HG03520 (cell line): ENCODE measurements around the gene CCDC142.
A peak's percentile ranks its signal among the peaks of the same experiment; 100 is the strongest.
"Not testable (repeated sequence)": the region's sequence is repeated elsewhere in the genome, so short reads cannot be mapped to it uniquely, and the experiment has no call there.

Experiments used
- ATAC-seq: cut with Tn5 transposase; IDR thresholded peaks from one replicate; pipeline ENCODE4 v1.9.1; 2021; ENCODE audit warnings: mild to moderate bottlenecking, moderate library complexity; ENCODE audit not compliant: unreplicated experiment

Gene CCDC142

DNA sequence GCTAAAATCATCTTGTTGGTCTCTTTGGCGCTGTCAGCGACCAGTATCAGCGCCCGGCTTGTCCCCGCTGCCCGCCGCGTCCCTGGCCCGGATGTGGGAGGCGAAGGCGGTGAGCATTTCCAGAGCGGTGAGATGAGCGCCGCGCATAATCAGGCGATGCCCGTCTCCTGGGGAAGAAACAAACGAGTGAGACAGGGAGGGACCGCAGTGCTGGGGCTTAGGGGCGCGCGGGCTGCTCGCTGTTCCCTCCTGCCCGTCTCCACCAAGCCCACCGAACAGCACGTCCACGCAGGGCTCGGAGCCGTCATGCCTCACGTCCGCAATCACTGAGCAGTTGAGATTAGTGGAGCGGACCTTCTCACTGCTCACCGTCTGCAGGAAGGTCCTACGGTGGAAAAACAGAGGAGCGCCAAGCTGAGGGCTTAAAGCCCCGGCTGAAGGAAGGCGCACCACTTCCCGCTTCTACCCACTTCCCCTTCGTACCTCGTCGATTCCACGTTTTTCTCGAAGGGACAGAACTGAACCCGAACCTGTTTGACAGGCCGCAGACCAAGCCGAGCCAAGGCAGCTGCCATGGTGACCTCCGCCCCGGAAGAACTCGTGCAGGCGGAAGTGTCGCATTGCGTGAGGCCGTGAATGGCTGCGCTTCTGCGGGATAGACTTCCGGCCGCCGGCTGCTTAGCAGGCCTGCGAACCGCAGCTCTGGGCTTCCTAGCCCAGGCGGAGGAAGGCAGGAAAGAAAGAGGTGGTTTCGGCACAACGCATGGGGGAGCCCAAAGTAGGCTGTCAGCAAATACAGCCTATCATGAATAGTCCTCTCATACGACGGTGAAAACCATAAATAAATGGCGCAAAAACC is 10.5 kb downstream of the CCDC142 start, which contains the start of gene MRPL53:
TSS of gene MRPL53 (minus strand) at position 595 of the 859 bp plus-strand sequence. CDS start at position 575, 20 bp downstream.
- peak; percentile 61 for ATAC-seq

DNA sequence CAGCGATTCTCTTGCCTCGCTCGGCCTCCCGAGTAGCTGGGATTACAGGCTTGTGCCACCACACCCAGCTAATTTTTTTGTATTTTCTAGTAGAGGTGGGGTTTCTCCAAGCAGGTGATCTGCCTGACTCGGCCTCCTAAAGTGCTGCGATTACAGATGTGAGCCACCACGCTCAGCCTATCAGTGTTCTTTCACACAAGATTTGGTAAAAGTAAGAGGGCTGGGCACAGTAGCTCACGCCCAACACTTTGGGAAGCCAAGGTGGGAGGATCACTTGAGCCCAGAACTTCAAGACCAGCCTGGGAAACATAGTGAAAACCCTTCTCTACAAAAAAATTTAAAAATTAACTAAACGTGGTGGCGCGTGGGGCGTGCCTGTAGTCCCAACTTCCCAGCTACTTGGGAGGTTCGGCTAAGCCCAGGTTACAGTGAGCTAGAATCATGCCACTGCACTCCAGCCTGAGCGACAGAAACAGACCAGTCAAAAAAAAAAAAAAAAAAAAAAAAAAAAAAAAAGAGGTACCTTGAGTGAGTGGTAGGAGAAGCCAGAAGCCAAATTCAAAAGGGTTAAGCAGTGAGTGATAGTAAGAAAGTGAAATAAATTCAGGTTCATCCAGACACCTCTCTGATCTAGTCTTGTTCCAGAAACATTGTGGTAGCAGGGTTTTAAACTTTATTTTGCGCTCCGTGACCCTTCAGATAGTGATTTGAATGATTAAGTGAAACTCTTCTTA is 11.3 kb downstream of the CCDC142 start:
- ATAC-seq: no peak

DNA sequence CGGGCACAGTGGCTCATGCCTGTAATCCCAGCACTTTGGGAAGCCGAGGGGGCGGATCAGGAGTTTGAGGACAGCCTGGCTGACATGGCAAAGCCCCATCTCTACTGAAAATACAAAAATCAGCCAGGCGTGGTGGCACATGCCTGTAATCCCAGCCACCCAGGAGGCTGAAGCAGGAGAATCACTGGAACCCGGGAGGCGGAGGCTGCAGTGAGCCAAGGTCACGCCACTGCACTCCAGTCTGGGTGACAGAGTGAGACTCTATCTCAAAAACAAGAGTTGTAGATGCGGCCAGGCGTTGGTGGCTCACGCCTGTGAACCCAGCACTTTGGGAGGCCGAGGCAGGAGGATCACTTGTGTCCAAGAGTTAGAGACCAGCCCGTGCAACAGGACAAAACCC is 12.1 kb downstream of the CCDC142 start:
- not testable (repeated sequence) for ATAC-seq

DNA sequence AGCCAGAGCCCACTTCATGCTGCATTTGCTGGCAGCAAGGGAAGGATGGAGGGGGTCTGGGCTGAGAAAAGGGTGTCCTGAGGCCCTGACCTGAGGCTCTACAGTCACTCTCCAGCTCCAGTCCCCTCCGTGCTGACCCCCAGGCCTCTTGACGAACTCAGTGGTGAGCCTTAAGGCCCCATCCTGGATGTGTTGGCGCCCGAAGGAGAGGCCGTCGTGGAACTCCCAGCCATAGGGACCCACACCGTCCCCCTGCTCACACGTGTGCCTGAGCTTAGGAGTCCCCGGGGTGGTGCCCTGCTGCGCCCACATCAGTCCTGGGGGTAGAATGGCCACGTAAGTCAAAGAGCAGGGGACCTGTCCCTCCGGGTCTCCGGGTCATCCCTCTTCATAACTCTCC is 18.4 kb downstream of the CCDC142 start:
- ATAC-seq: no peak

DNA sequence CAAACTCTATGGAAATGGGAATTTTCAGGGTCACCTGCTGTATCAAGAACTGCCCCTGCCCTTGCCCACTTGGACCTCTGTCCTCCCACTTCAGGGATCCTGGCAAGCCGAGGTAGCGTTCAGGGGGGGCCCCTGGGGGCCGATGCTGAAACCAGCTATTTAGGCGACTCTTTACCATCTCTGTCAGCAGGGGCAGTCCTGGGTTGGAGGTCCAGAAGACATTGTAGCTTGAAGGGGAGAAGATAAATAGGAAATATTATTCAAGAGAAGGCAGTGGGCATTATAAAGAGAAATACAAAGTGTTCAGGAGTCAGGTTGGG is 20.1 kb downstream of the CCDC142 start:
- no peak for ATAC-seq

DNA sequence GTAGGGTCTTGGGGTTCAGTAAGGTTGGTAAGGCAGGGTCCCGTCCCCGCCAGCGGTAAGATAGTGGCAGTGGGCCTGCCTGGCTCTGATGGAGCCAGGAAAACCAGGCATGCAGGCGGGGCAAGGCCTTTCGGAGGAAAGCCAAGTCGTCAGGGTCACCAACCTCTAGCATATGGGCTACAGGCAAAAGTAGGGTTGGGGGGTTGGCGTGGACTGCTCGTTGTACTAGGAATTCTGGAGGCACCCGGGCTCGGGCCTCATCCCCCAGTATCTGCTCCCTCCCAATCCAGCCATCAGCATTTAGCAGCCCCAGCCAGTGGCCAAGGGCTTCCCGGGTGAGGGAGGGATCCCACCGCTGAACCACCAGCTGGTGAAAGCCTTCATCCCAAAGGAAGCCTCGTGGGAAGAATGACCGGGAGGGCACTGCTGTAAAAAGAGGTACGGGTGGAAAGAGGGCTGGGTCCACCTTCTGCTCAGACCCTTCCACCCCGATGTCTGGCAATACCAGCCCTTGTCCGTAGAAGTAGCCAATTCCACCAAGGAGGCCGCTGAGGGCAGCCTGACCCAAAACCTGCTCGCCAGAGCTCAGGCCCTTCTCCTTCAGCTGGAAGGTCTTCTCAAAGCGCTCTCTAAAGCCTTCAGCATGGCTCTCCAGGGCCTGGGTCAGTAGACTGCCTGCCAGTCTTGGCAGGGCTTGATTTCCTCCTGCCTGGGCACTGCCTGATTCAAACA is 20.6 kb downstream of the CCDC142 start:
- no peak for ATAC-seq

DNA sequence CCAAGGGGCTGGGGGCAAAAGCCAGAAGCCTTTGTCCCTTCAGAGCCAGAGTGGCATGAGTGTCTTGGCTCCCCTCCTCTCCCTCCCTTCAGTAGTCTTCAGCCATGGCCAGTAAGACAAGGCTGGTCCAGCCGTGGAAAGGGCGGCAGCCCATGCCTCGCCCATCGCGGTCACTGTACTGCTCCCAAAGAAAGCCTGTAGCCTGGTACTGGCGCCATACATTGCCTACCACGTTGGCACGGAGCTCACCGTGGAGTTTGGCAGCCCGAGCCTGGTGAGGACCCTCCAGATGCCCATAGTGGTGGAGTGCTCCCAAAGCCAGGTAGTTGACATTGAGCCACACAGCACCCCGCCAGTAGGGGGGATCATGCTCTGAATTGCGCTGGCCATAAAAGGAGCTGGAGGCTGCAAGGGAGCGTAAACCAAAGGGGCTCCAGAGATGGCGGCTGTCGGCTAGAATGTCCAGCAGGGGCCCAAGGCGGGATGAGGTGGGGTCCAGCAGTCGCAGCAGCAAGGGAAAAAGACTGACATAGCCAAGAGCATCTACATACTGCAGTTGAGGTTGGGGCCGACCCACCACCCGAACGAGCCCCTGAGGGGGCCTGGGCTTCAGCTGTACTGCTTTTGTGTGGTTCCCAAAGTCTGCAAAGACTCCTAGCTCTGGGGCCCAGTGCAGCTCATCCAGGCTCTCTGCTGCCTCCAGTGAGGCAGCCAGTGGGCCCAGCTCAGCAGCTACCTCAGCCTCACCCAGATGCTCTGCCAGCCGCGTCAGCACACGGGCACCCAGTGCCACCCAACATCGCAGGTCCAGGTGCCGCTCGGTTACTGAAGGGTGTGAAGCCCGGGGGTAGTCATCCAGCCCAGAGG is 21.4 kb downstream of the CCDC142 start:
- no peak for ATAC-seq

DNA sequence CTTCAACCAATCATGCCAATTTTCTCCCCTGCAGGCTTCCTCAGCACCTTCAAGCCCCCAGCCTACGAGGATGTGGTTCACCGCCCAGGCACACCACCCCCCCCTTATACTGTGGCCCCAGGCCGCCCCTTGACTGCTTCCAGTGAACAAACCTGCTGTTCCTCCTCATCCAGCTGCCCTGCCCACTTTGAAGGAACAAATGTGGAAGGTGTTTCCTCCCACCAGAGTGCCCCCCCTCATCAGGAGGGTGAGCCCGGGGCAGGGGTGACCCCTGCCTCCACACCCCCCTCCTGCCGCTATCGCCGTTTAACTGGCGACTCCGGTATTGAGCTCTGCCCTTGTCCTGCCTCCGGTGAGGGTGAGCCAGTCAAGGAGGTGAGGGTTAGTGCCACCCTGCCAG is 22.6 kb downstream of the CCDC142 start:
- not testable (repeated sequence) for ATAC-seq

DNA sequence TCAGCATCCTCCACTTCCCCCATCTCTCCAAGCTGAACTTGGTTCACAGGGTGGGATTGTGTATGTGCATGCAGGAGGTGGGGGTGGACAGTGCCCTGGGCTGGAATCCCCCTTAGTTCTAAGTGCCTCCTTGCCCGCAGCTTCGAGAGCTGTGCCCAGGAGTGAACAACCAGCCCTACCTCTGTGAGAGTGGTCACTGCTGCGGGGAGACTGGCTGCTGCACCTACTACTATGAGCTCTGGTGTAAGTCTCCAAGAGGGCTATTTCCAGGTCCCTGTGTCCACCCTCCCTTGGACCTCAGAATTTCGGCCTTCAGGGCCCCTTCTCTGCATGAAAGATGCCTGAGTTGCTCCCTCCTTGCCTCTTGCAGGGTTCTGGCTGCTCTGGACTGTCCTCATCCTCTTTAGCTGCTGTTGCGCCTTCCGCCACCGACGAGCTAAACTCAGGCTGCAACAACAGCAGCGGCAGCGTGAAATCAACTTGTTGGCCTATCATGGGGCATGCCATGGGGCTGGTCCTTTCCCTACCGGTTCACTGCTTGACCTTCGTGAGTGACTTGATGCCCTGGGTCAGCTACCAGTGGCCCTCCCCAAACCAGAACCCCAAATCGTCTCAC is 23.2 kb downstream of the CCDC142 start:
- ATAC-seq: not testable (repeated sequence)

DNA sequence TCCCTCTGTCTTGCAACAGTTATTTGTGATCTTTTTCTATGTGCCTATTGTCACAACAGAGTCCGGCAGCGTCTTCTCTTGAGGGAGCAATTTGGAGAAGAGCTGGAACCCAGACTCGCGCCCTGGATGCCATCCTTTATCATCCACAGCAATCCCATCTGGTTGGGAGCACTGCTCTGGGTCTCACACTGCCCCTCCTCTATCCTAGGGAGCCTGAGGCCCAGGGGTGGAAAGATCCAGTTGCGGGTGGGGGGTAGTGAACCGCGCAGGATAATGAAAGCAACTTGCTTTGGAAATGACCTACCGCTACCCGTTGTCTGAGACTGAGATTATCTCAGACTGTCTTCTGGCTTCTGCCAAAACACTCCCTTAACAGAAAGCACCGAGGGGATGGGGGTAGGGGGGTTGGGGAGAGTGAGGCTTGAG is 23.8 kb downstream of the CCDC142 start:
- ATAC-seq: no peak

DNA sequence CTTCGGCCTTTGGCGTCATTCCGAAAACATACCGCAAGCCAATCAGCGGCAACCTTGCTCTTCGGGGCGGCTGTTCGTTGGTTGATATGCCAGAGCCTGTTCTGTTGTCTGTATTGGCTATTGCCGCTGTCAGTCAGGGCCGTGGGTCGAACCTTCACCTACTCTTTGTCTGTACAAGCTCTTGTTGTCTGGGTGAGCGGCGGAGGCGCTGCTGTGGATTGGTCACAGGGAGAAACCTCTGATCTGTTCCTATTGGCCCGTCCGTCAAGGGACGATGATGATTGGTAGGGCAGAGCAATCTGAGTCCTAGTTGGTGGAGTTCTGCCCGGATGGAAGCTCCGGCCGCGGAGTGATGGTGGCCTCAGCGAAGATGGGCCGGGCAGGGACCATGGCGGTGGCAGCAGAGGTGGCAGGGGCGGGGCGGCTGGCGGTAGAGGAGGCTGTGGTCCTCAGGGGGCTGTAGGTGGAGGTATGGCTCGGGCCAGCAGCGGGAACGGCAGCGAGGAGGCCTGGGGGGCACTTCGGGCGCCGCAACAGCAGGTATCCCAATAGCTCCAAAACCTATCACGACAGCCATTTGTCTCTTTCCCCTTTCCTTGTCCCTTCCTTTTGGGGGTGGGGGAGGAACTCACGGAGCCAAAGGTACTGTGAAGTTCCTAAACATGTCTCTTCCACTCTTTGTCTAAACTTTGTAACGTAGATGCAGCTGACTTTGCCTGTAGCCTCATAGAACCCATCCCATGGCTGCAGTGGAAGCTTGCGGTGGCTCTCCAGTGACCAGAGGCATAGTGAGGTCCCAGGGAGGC is 24.5 kb downstream of the CCDC142 start, which contains the start of gene WBP1:
TSS of gene WBP1 (plus strand) at position 307 of the 806 bp plus-strand sequence. CDS start at position 472, 165 bp downstream.
- ATAC-seq: peak; percentile 80

DNA sequence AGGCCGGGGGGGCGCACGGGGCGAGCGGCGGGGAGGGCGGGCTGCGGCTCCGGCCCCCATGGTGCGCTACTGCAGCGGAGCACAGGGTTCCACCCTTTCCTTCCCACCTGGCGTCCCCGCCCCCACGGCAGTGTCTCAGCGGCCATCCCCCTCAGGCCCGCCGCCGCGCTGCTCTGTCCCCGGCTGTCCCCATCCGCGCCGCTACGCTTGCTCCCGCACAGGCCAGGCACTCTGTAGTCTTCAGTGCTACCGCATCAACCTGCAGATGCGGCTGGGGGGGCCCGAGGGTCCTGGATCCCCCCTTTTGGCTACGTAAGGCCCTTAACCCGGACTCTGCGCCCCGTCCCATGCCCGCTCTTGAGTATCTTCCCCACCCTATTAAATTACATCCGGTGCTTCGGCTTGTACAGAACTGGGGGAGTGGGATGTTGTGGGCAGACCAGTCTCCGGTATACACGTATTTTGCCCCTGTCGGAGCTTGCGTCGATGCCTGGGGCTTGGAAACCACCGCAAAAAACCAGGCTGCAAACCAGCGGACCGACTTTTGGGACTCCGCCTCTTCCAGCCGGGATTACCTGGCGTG is 25.2 kb downstream of the CCDC142 start:
- ATAC-seq: peak; percentile 29

DNA sequence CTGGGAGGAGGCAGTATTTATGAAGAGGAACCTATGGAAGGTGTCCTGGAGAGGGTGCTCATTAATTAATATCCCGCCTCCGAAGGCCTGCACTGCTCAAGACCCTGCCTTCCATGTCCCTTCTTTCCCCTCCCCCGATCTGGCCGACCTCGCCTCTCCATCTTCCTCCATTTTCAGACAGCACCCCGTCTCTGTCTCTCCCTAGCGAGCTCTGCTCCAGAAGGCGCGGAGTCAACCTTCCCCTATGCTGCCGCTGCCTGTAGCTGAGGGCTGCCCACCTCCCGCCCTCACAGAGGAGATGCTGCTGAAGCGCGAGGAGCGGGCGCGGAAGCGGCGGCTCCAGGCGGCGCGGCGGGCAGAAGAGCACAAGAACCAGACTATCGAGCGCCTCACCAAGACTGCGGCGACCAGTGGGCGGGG is 25.7 kb downstream of the CCDC142 start:
- ATAC-seq: no peak

DNA sequence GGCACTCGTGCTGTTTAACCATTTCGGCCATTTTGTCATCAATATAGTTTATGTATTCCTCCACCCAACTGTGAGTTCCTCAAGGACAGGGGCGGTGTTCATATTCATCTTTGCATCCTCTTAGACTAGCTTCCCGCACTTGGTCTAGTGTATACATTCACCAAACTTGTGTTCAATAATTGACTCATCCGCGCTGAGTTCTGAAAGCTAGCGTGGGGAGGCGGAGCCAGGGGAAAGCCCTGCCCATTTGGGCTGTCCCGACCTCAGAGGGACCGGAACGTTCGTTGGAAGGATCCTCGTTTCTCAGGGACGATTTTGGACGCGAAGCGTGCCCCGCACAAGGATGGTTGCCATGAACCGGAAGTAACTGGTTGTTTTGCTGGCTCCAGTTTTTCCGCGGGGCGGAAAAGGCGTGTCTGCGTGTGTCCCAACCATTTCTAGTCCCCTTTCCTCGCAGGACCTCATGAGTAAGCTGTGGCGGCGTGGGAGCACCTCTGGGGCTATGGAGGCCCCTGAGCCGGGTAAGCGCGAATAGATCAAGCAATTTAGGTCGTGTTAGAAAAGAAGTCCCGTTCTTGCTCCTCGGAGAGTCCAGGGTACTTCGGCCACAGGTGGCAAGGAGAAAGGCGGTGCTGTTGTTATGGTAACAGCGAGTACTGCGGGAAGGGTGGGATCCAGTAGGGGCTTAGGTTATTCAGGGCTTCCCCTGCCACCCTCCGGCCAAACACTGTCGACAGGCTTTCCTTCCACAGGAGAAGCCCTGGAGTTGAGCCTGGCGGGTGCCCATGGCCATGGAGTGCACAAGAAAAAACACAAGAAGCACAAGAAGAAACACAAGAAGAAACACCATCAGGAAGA is 27.9 kb downstream of the CCDC142 start, which contains the start of gene INO80B:
TSS of gene INO80B (plus strand) at position 434 of the 858 bp plus-strand sequence. CDS start at position 464, 30 bp downstream.
- ATAC-seq: peak; percentile 34

DNA sequence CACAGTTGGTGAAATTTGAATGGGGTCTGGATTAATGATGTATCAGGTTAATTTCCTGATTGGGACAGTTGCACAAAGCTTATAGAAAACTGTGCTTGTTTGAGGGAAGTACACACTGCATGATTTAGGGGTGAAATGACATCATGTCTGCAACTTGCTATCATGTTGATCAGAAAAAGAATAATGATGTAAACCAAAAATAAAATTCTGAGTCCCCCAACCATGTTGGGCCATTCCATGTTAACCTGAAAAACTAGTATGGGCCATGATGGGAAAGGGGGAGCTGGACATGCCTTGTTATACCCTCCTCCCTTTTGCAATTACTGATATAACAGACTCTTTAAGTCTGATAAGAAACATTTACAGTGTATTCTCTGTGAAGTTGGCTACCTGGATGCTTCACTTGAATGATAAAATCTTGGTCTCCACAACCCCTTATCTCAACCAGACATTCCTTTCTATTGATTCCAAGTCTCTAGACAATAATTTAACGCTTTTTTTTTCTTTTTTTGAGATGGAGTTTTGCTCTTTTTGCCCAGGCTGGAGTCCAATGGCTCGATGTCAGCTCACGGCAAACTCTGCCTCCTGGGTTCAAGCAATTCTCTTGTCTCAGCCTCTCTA is 32.1 kb downstream of the CCDC142 start:
- ATAC-seq: no peak

DNA sequence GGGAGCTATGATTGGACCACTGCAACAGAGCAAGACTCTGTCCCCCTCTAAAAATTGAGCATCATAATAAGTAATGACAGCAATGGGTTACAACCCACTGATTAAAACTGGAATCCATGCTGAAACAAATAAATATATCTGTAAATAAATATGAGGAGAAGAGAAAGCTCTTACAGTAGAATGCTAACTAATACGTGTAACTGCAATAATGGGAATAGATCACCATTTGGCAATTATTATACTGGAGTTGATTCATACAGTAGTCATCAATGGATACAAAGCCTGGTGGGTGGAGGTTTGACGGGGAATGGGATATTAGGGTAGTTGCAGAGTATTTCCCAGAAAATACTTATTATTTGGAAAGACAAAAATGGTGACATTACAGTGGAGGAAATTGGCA is 34.0 kb downstream of the CCDC142 start:
- ATAC-seq: no peak
